Activated CD8-positive, alpha-beta T cell treated with anti-CD3 and anti-CD28 coated beads for 36 hours (primary cell): ENCODE measurements around the gene LSS. TPM values are rescaled to one million over a fixed set of nuclear protein-coding genes. Genes with fewer than 3 reads are reported as not detected.

Source experiments
- ATAC-seq: fragments of 200-7000 bp; cut with Tn5 transposase; one replicate; pipeline ENCODE4 v1.10.0; 2021; ENCODE audit warnings: mild to moderate bottlenecking, moderate library complexity
- CTCF ChIA-PET: fragments of 350-600 bp; sonication (Branson Sonifier 250); formaldehyde crosslinking; loops from one replicate; lab custom pipeline; 2021; ENCODE audit warnings: antibody characterized with exemption; lab: Charles Lee
- POLR2A ChIA-PET: fragments of 350-600 bp; sonication (Branson Sonifier 250); formaldehyde crosslinking; loops from one replicate; lab custom pipeline; 2021; ENCODE audit warnings: antibody characterized with exemption; lab: Charles Lee
- DNase-seq: peaks from one replicate; pipeline ENCODE4 v3.0.0-alpha.2; 2020
- H3K27ac Mint-ChIP-seq: one replicate; pipeline ENCODE4 v1.8.0; 2021; ENCODE audit warnings: mild to moderate bottlenecking, mixed read lengths
- H3K27me3 Mint-ChIP-seq: one replicate; pipeline ENCODE4 v1.8.0; 2021; ENCODE audit warnings: mixed read lengths
- H3K36me3 Mint-ChIP-seq: one replicate; pipeline ENCODE4 v1.8.0; 2021; ENCODE audit warnings: low read depth, mixed read lengths
- H3K4me1 Mint-ChIP-seq: one replicate; pipeline ENCODE4 v1.8.0; 2021; ENCODE audit warnings: low read depth, mixed read lengths
- H3K4me3 Mint-ChIP-seq: one replicate; pipeline ENCODE4 v1.8.0; 2021; ENCODE audit warnings: mild to moderate bottlenecking, moderate library complexity, mixed read lengths
- H3K9me3 Mint-ChIP-seq: one replicate; pipeline ENCODE4 v1.8.0; 2021; ENCODE audit warnings: mixed read lengths
- intact Hi-C: fragments of 100-400 bp; cut with micrococcal nuclease; formaldehyde crosslinking; loops from one replicate; pipeline ENCODE4 v1.10.0; 2022
- total RNA-seq, 2 experiments: library from RNA; stranded (reverse); gene quantifications; one replicate each; pipeline ENCODE4 v1.2.3, GENCODE V29; 2021
- TF ChIP-seq, protein P1 (sequence below): fragments of 200-600 bp; IDR thresholded peaks from one replicate; pipeline ENCODE4 v1.8.0; 2022; ENCODE audit warnings: antibody characterized with exemption, mild to moderate bottlenecking

Gene LSS
- total RNA-seq, 2 experiments from 2014 or later = 20.3 to 20.4 TPM

DNA sequence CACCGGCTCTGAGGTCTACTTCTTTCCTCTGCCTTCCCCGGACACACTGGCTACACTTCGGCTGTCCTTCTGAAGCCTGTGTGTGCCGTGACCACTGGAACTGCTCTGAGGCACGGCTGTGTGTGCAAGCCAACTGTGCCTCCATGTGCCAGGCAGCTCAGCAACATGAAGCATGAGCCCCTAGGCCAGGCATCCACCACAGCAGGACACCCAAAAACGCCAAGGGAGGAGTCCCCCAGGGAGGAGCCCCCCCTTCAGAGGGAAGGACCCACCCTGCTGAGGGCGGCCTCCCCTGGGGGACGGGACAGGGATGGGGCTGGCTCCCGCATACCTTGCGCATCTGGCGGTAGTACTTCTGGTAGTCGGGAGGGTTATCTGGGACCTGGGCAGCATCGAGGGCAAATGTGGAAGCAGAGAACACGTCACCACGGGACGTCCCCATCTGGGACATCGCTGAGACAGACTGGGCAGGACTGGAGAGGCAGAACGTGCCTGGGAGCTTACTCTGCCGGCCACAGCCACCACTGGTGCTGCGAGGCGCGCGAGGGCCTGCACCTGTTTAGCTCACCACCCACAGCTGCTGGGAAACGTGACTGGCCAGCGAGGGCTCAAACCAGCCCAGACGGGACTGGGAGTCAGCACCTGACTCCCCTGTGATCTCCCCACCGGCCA, 20.5 kb downstream of the LSS start:
- intact Hi-C loops = no loop called here
- no peak overlapping the region for H3K4me3 Mint-ChIP-seq
- no peaks in the 10 kb centered on the region for H3K27me3 Mint-ChIP-seq
- DNase-seq = no peak
- no peak overlapping the region for H3K27ac Mint-ChIP-seq
- no peaks in the 10 kb centered on the region for H3K4me1 Mint-ChIP-seq
- H3K9me3 Mint-ChIP-seq = no peaks in the 10 kb centered on the region
- ChIA-PET POLR2A (no interaction called here), CTCF (interaction anchor here (0.9 kb wide), 1 partner anchor 9 kb away, joined by 3 read pairs; no protein-coding TSS in a partner anchor)
- TF ChIP-seq, protein P1, sequence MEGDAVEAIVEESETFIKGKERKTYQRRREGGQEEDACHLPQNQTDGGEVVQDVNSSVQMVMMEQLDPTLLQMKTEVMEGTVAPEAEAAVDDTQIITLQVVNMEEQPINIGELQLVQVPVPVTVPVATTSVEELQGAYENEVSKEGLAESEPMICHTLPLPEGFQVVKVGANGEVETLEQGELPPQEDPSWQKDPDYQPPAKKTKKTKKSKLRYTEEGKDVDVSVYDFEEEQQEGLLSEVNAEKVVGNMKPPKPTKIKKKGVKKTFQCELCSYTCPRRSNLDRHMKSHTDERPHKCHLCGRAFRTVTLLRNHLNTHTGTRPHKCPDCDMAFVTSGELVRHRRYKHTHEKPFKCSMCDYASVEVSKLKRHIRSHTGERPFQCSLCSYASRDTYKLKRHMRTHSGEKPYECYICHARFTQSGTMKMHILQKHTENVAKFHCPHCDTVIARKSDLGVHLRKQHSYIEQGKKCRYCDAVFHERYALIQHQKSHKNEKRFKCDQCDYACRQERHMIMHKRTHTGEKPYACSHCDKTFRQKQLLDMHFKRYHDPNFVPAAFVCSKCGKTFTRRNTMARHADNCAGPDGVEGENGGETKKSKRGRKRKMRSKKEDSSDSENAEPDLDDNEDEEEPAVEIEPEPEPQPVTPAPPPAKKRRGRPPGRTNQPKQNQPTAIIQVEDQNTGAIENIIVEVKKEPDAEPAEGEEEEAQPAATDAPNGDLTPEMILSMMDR = no peak
- no peaks in the 10 kb centered on the region for H3K36me3 Mint-ChIP-seq
- ATAC-seq = no peak

DNA sequence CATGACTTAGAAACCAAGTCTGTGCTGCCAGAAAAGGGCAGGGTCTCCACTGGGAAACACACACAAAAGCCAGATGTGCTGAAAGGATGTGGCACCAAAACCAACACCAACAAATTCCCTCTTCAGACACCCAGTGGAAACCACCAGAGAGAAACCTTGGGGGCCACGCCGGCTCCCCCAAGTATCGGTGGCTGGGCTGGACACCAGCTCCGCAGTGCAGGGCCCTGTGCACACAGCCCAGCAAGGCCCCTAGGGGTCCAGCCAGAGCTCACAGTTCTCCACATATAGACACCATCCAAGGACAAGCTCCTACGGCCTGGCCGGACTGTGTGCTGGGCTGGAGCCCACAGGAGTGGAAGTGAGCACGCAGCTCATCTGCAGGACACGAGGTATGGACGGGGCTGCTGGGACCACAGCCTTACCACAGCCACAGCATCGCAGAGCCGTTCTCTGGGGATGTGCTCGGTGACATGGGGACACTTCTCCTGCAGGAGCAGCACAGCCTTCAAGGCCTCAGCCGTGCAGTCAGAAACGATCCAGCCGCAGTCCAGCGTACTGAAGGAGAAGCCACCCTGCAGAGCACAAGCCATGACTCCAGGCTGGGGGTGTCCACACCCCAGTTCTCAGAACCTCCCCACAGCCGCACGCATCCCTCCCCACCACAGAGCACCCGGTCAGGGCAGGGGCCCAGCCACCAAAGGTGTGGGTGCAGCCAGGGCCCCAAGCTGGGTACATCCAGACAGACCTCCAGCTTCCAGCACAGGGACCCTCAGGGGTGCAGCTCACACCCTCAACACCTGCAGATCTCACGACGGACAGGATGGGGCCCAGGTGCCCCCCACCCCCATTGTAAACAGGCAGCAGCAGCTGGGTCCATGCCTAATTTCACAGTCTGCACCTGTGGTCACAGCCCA, 21.3 kb downstream of the LSS start:
- no peaks in the 10 kb centered on the region for H3K9me3 Mint-ChIP-seq
- no peaks in the 10 kb centered on the region for H3K36me3 Mint-ChIP-seq
- POLR2A ChIA-PET = no interaction called here
- intact Hi-C loops = no loop called here
- H3K27ac Mint-ChIP-seq = no peak overlapping the region
- H3K27me3 Mint-ChIP-seq = no peaks in the 10 kb centered on the region
- TF ChIP-seq, protein P1 = no peak
- H3K4me1 Mint-ChIP-seq = no peaks in the 10 kb centered on the region
- no peak for ATAC-seq
- CTCF ChIA-PET = no interaction called here
- H3K4me3 Mint-ChIP-seq = no peak overlapping the region
- DNase-seq = no peak

DNA sequence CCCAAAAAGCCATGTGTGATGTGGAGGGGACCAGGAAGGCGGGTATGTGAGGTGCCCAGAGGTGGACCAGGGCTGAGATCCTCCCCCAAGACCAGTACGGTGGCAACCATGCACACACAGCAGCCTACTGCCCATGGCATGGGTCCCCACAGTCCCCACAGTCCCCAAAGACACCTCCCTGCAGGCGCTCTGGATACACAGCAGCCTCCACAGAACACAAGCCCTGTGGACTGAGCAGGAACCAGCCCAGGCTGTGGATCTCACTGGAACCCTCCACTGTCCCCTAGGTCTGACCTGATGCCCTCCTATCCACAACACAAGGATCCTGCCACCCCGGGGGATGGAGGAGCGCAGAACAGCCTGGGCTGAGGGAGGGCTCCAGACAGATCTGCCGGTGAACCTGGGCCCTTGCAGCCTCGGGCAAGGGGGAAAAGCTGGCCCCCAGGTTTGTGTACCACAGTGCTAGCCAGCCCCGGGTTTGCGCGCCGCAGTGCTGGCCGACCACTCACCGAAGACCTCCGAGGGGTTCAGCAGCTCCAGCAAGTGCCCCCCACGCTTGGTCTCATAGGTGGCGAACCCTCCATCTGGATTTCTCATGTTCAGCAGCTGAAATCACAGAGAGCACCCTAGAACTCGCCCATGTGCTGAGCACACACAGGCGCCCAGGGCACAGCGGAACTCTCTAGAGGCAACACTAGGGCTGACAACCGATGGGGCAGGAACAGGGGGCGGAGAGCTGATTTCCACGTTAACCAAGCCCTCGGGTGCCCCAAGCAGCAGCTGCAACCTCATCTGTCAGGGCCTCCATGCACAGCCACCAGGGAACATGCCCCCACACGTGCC, 22.2 kb downstream of the LSS start:
- ATAC-seq (no peak), DNase-seq (no peak)
- H3K27ac Mint-ChIP-seq = no peak overlapping the region
- H3K9me3 Mint-ChIP-seq = no peaks in the 10 kb centered on the region
- H3K27me3 Mint-ChIP-seq = no peaks in the 10 kb centered on the region
- no peak overlapping the region for H3K4me3 Mint-ChIP-seq
- CTCF ChIA-PET = no interaction called here
- no peaks in the 10 kb centered on the region for H3K4me1 Mint-ChIP-seq
- POLR2A ChIA-PET = interaction anchor here (0.6 kb wide), 1 partner anchor 78 kb away, joined by 3 read pairs; no protein-coding TSS in a partner anchor
- H3K36me3 Mint-ChIP-seq = no peaks in the 10 kb centered on the region
- intact Hi-C loops = no loop called here
- TF ChIP-seq, protein P1 = no peak

DNA sequence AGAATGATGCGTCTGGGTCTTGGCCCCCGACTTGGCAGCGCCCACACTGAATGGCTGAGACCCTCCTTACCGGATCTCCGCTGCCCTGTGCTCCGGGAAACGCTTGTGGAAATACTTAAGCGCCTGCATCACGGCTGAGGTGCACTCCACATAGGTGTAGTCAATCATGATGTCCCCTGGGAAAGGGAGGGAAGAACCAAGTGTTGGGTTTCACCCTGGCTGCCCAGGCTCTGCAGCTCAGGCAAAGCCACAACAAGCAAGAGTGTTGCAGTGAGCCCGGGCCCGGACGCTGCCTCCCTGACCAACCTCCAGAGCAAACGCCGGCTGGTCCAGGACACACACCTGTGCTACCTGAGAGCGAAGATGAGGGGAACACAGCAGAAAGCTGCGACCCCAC, 22.8 kb downstream of the LSS start:
- intact Hi-C loops = no loop called here
- no peak for DNase-seq
- ChIA-PET CTCF (no interaction called here), POLR2A (interaction anchor here (0.6 kb wide), 1 partner anchor 79 kb away, joined by 3 read pairs; no protein-coding TSS in a partner anchor)
- TF ChIP-seq, protein P1 = no peak
- Mint-ChIP-seq H3K4me3 (no peak overlapping the region), H3K4me1 (no peaks in the 10 kb centered on the region), H3K36me3 (no peaks in the 10 kb centered on the region), H3K9me3 (no peaks in the 10 kb centered on the region), H3K27ac (no peak overlapping the region), H3K27me3 (no peaks in the 10 kb centered on the region)
- no peak for ATAC-seq
